ENCODE data around the gene FGD4. TPM values are rescaled to one million over a fixed set of nuclear protein-coding genes. Genes with fewer than 3 reads are reported as not detected.
A peak's percentile ranks its signal among the peaks of the same experiment; 100 is the strongest.

The FGD4 gene
- total RNA-seq: 10 to 100 TPM; 33.7 to 49.0 TPM
- 10 to 100 TPM; 16.2 to 19.8 TPM for polyA plus RNA-seq (ENCODE audit: insufficient read length in 2 of 2)
- long read RNA-seq, donor 1, full-length matches to known transcripts: 5 of 5 reads
- long read RNA-seq, donor 1, partial matches to known transcripts: 0 of 5 reads
- long read RNA-seq, donor 1, other reads (novel, unspliced or antisense): 0 of 5 reads
- long read RNA-seq, donor 2: 0 reads
- long read RNA-seq, donor 3: 0 reads
- long read RNA-seq, donor 4, full-length matches to known transcripts: 3 of 3 reads
- long read RNA-seq, donor 4, partial matches to known transcripts: 0 of 3 reads
- long read RNA-seq, donor 4, other reads (novel, unspliced or antisense): 0 of 3 reads

- peak in 5 of 6 donors; percentile 50 to 94 (median 76) for DNase-seq (ENCODE audit: low read depth in 4 of 6, low spot score in 6 of 6)
- H3K27ac ChIP-seq (ENCODE audit: low read depth, low read length): peak within 1 kb of the TSS; percentile 33
Measured at GRCh38 chr12:32399370-32400113, at the start of gene FGD4. Gene FGD4, plus strand, starts transcription at chr12:32399558.

GRCh38 chr12:32353540-32353939, 45.8 kb upstream of the FGD4 start:
- no peaks in the 10 kb centered on the region for H3K4me1 ChIP-seq (ENCODE audit: control insufficient read depth, insufficient read depth, low read length)
- no peaks in the 10 kb centered on the region for H3K27me3 ChIP-seq (ENCODE audit: control insufficient read depth, insufficient read depth, low read length)
- no peaks in the 10 kb centered on the region for H3K9me3 ChIP-seq (ENCODE audit: control insufficient read depth, insufficient read depth, low read length)
- H3K4me3 ChIP-seq (ENCODE audit: low read depth, low read length): no peak overlapping the region
- H3K36me3 ChIP-seq (ENCODE audit: control insufficient read depth, insufficient read depth, low read length): peaks cover 4% of the 10 kb centered on the region
- H3K27ac ChIP-seq (ENCODE audit: low read depth, low read length): no peak overlapping the region
- no peak for DNase-seq (ENCODE audit: low read depth in 4 of 6, low spot score in 6 of 6)
- WGBS (ENCODE audit: insufficient coverage): no CpG with 5 or more reads among the region's 1 CpG

More at GRCh38 chr12:32399370-32400113, at the start of gene FGD4:
- Histone ChIP-seq H3K36me3 (ENCODE audit: control insufficient read depth, insufficient read depth, low read length) (no peaks in the 10 kb centered on the region), H3K4me1 (ENCODE audit: control insufficient read depth, insufficient read depth, low read length) (peaks cover 18% of the 10 kb centered on the region), H3K4me3 (ENCODE audit: low read depth, low read length) (peak within 1 kb of the TSS; percentile 63), H3K9me3 (ENCODE audit: control insufficient read depth, insufficient read depth, low read length) (no peaks in the 10 kb centered on the region), H3K27me3 (ENCODE audit: control insufficient read depth, insufficient read depth, low read length) (peaks cover 17% of the 10 kb centered on the region)
- under 1% methylated on average over 78 of the region's 82 CpGs for WGBS (ENCODE audit: insufficient coverage)

- H3K36me3 ChIP-seq (ENCODE audit: control insufficient read depth, insufficient read depth, low read length): peaks cover 4% of the 10 kb centered on the region
- no peak overlapping the region for H3K27ac ChIP-seq (ENCODE audit: low read depth, low read length)
- H3K27me3 ChIP-seq (ENCODE audit: control insufficient read depth, insufficient read depth, low read length): no peaks in the 10 kb centered on the region
- H3K9me3 ChIP-seq (ENCODE audit: control insufficient read depth, insufficient read depth, low read length): no peaks in the 10 kb centered on the region
- no peak for DNase-seq (ENCODE audit: low read depth in 4 of 6, low spot score in 6 of 6)
- no peaks in the 10 kb centered on the region for H3K4me1 ChIP-seq (ENCODE audit: control insufficient read depth, insufficient read depth, low read length)
- H3K4me3 ChIP-seq (ENCODE audit: low read depth, low read length): no peak overlapping the region
- WGBS (ENCODE audit: insufficient coverage): over 99% methylated on average over 6 of the region's 8 CpGs
Measured at GRCh38 chr12:32357601-32358249, 41.6 kb upstream of the FGD4 start.

- H3K27ac ChIP-seq (ENCODE audit: low read depth, low read length): no peak overlapping the region
- H3K4me3 ChIP-seq (ENCODE audit: low read depth, low read length): no peak overlapping the region
- WGBS (ENCODE audit: insufficient coverage): 90% methylated on average over 3 of the region's 6 CpGs
- no peaks in the 10 kb centered on the region for H3K4me1 ChIP-seq (ENCODE audit: control insufficient read depth, insufficient read depth, low read length)
- H3K27me3 ChIP-seq (ENCODE audit: control insufficient read depth, insufficient read depth, low read length): no peaks in the 10 kb centered on the region
- DNase-seq (ENCODE audit: low read depth in 4 of 6, low spot score in 6 of 6): no peak
- H3K9me3 ChIP-seq (ENCODE audit: control insufficient read depth, insufficient read depth, low read length): no peaks in the 10 kb centered on the region
- H3K36me3 ChIP-seq (ENCODE audit: control insufficient read depth, insufficient read depth, low read length): peaks cover 4% of the 10 kb centered on the region
Measured at GRCh38 chr12:32360956-32361355, 38.4 kb upstream of the FGD4 start.

GRCh38 chr12:32362892-32363291, 36.5 kb upstream of the FGD4 start:
- 100% methylated on average over 1 of the region's 3 CpGs for WGBS (ENCODE audit: insufficient coverage)
- no peaks in the 10 kb centered on the region for H3K36me3 ChIP-seq (ENCODE audit: control insufficient read depth, insufficient read depth, low read length)
- no peak overlapping the region for H3K4me3 ChIP-seq (ENCODE audit: low read depth, low read length)
- no peak for DNase-seq (ENCODE audit: low read depth in 4 of 6, low spot score in 6 of 6)
- H3K4me1 ChIP-seq (ENCODE audit: control insufficient read depth, insufficient read depth, low read length): no peaks in the 10 kb centered on the region
- H3K27me3 ChIP-seq (ENCODE audit: control insufficient read depth, insufficient read depth, low read length): no peaks in the 10 kb centered on the region
- H3K27ac ChIP-seq (ENCODE audit: low read depth, low read length): no peak overlapping the region
- H3K9me3 ChIP-seq (ENCODE audit: control insufficient read depth, insufficient read depth, low read length): no peaks in the 10 kb centered on the region

GRCh38 chr12:32365473-32366064, 33.8 kb upstream of the FGD4 start:
- Histone ChIP-seq H3K4me3 (ENCODE audit: low read depth, low read length) (no peak overlapping the region), H3K27me3 (ENCODE audit: control insufficient read depth, insufficient read depth, low read length) (no peaks in the 10 kb centered on the region), H3K27ac (ENCODE audit: low read depth, low read length) (no peak overlapping the region), H3K9me3 (ENCODE audit: control insufficient read depth, insufficient read depth, low read length) (no peaks in the 10 kb centered on the region), H3K4me1 (ENCODE audit: control insufficient read depth, insufficient read depth, low read length) (no peaks in the 10 kb centered on the region), H3K36me3 (ENCODE audit: control insufficient read depth, insufficient read depth, low read length) (peaks cover 4% of the 10 kb centered on the region)
- WGBS (ENCODE audit: insufficient coverage): 14% methylated on average over 1 of the region's 5 CpGs
- peak; percentile 26 to 91 (median 60) for DNase-seq (ENCODE audit: low read depth in 4 of 6, low spot score in 6 of 6)

- Histone ChIP-seq H3K27me3 (ENCODE audit: control insufficient read depth, insufficient read depth, low read length) (no peaks in the 10 kb centered on the region), H3K9me3 (ENCODE audit: control insufficient read depth, insufficient read depth, low read length) (no peaks in the 10 kb centered on the region), H3K4me3 (ENCODE audit: low read depth, low read length) (no peak overlapping the region), H3K36me3 (ENCODE audit: control insufficient read depth, insufficient read depth, low read length) (peaks cover 4% of the 10 kb centered on the region), H3K4me1 (ENCODE audit: control insufficient read depth, insufficient read depth, low read length) (no peaks in the 10 kb centered on the region), H3K27ac (ENCODE audit: low read depth, low read length) (no peak overlapping the region)
- WGBS (ENCODE audit: insufficient coverage): no CpG with 5 or more reads among the region's 1 CpG
- no peak for DNase-seq (ENCODE audit: low read depth in 4 of 6, low spot score in 6 of 6)
Measured at GRCh38 chr12:32366714-32367113, 32.6 kb upstream of the FGD4 start.

GRCh38 chr12:32367381-32367780, 32.0 kb upstream of the FGD4 start:
- 69% methylated on average over 3 of the region's 4 CpGs for WGBS (ENCODE audit: insufficient coverage)
- H3K4me1 ChIP-seq (ENCODE audit: control insufficient read depth, insufficient read depth, low read length): no peaks in the 10 kb centered on the region
- H3K36me3 ChIP-seq (ENCODE audit: control insufficient read depth, insufficient read depth, low read length): peaks cover 4% of the 10 kb centered on the region
- H3K27me3 ChIP-seq (ENCODE audit: control insufficient read depth, insufficient read depth, low read length): no peaks in the 10 kb centered on the region
- H3K4me3 ChIP-seq (ENCODE audit: low read depth, low read length): no peak overlapping the region
- no peaks in the 10 kb centered on the region for H3K9me3 ChIP-seq (ENCODE audit: control insufficient read depth, insufficient read depth, low read length)
- no peak for DNase-seq (ENCODE audit: low read depth in 4 of 6, low spot score in 6 of 6)
- no peak overlapping the region for H3K27ac ChIP-seq (ENCODE audit: low read depth, low read length)

- H3K9me3 ChIP-seq (ENCODE audit: control insufficient read depth, insufficient read depth, low read length): no peaks in the 10 kb centered on the region
- H3K36me3 ChIP-seq (ENCODE audit: control insufficient read depth, insufficient read depth, low read length): peaks cover 4% of the 10 kb centered on the region
- no peak overlapping the region for H3K27ac ChIP-seq (ENCODE audit: low read depth, low read length)
- no peak for DNase-seq (ENCODE audit: low read depth in 4 of 6, low spot score in 6 of 6)
- 74% methylated on average over 4 of the region's 4 CpGs for WGBS (ENCODE audit: insufficient coverage)
- H3K4me1 ChIP-seq (ENCODE audit: control insufficient read depth, insufficient read depth, low read length): no peaks in the 10 kb centered on the region
- no peak overlapping the region for H3K4me3 ChIP-seq (ENCODE audit: low read depth, low read length)
- H3K27me3 ChIP-seq (ENCODE audit: control insufficient read depth, insufficient read depth, low read length): no peaks in the 10 kb centered on the region
Measured at GRCh38 chr12:32369202-32369601, 30.2 kb upstream of the FGD4 start.

Measured in spinal cord (tissue), 10 donors.